WTC11 (cell line): ENCODE data around the gene ABTB2. TPM values are rescaled to one million over a fixed set of nuclear protein-coding genes. Genes with fewer than 3 reads are reported as not detected.
A peak's percentile ranks its signal among the peaks of the same experiment; 100 is the strongest.

Experiments
- ATAC-seq: fragments of 200-7000 bp; cut with Tn5 transposase; 2 replicates; pipeline ENCODE4 v1.10.0; 2021; ENCODE audit warnings: mild to moderate bottlenecking, moderate library complexity
- CTCF ChIA-PET: fragments of 300-600 bp; sonication (Branson Sonifier 250); formaldehyde crosslinking; loops from one replicate; lab custom pipeline; 2021; ENCODE audit warnings: antibody characterized with exemption; lab: Charles Lee
- POLR2A ChIA-PET: fragments of 350-600 bp; sonication (Branson Sonifier 250); formaldehyde crosslinking; loops from one replicate; lab custom pipeline; 2021; ENCODE audit warnings: antibody characterized with exemption; lab: Charles Lee
- DNase-seq: peaks from one replicate; pipeline ENCODE4 v3.0.0; 2021; ENCODE audit warnings: low spot score
- H3K27ac Mint-ChIP-seq: 2 replicates; pipeline ENCODE4 v1.8.0; 2021; ENCODE audit warnings: mixed read lengths
- H3K27me3 Mint-ChIP-seq: 2 replicates; pipeline ENCODE4 v1.8.0; 2021; ENCODE audit warnings: low read depth, mild to moderate bottlenecking, moderate library complexity, mixed read lengths
- H3K36me3 Mint-ChIP-seq: 2 replicates; pipeline ENCODE4 v1.8.0; 2021; ENCODE audit warnings: mixed read lengths
- H3K4me1 Mint-ChIP-seq: 2 replicates; pipeline ENCODE4 v1.8.0; 2022; ENCODE audit warnings: mixed read lengths
- H3K4me3 Mint-ChIP-seq: 2 replicates; pipeline ENCODE4 v1.8.0; 2021; ENCODE audit warnings: mild to moderate bottlenecking, moderate library complexity, mixed read lengths
- H3K9me3 Mint-ChIP-seq: 2 replicates; pipeline ENCODE4 v1.8.0; 2021; ENCODE audit warnings: mixed read lengths
- CREB1 ChIP-seq: sonication (generic); formaldehyde crosslinking; IDR thresholded peaks from 2 replicates; pipeline ENCODE4 v1.8.0; 2023; ENCODE audit warnings: mild to moderate bottlenecking, missing genetic modification reagents
- ELF4 ChIP-seq: sonication (generic); formaldehyde crosslinking; IDR thresholded peaks from 2 replicates; pipeline ENCODE4 v1.8.1; 2022; ENCODE audit warnings: low read depth, mild to moderate bottlenecking, moderate library complexity, missing genetic modification reagents
- JUN ChIP-seq: sonication (generic); formaldehyde crosslinking; IDR thresholded peaks from 2 replicates; pipeline ENCODE4 v1.8.0; 2023; ENCODE audit warnings: mild to moderate bottlenecking, missing genetic modification reagents
- MXD4 ChIP-seq: fragments of 250-450 bp; sonication (Bioruptor Pico); IDR thresholded peaks from 2 replicates; pipeline ENCODE4 v1.8.0; 2021; ENCODE audit warnings: mild to moderate bottlenecking, moderate library complexity, borderline replicate concordance
- NR2C2 ChIP-seq: sonication (generic); formaldehyde crosslinking; IDR thresholded peaks from 2 replicates; pipeline ENCODE4 v1.8.0; 2022; ENCODE audit warnings: mild to moderate bottlenecking, missing genetic modification reagents
- PRRX2 ChIP-seq: fragments of 250-450 bp; sonication (Bioruptor Pico); IDR thresholded peaks from 2 replicates; pipeline ENCODE4 v1.8.0; 2021; ENCODE audit warnings: mild to moderate bottlenecking
- SP1 ChIP-seq: sonication (generic); formaldehyde crosslinking; conservative IDR thresholded peaks from 2 replicates; pipeline ENCODE4 v1.8.1; 2022; ENCODE audit warnings: missing genetic modification reagents
- ZNF416 ChIP-seq: fragments of 250-450 bp; sonication (Bioruptor Pico); IDR thresholded peaks from 2 replicates; pipeline ENCODE4 v1.9.0; 2021; ENCODE audit warnings: mild to moderate bottlenecking, inconsistent platforms
- total RNA-seq: library from RNA; stranded (reverse); gene quantifications from 3 replicates; pipeline ENCODE4 v1.2.3, GENCODE V29; 2021
- TF ChIP-seq, protein P1 (sequence below): sonication (generic); formaldehyde crosslinking; IDR thresholded peaks from 2 replicates; pipeline ENCODE4 v1.8.1; 2023; ENCODE audit warnings: mild to moderate bottlenecking, missing genetic modification reagents
- TF ChIP-seq, protein P2 (sequence below): sonication (generic); formaldehyde crosslinking; IDR thresholded peaks from 2 replicates; pipeline ENCODE4 v1.8.1; 2022; ENCODE audit warnings: missing genetic modification reagents, borderline replicate concordance
- TF ChIP-seq, protein P3 (sequence below): fragments of 250-450 bp; sonication (Bioruptor Pico); IDR thresholded peaks from 2 replicates; pipeline ENCODE4 v1.8.0; 2021; ENCODE audit warnings: mild to moderate bottlenecking
- TF ChIP-seq, protein P4 (sequence below): sonication (generic); formaldehyde crosslinking; IDR thresholded peaks from 2 replicates; pipeline ENCODE4 v1.8.0; 2023; ENCODE audit warnings: missing genetic modification reagents
- TF ChIP-seq, protein P5 (sequence below): sonication (generic); formaldehyde crosslinking; conservative IDR thresholded peaks from 2 replicates; pipeline ENCODE4 v1.8.1; 2022; ENCODE audit warnings: mild to moderate bottlenecking, missing genetic modification reagents
- TF ChIP-seq, protein P6 (sequence below): sonication (generic); formaldehyde crosslinking; IDR thresholded peaks from 2 replicates; pipeline ENCODE4 v1.8.0; 2022; ENCODE audit warnings: mild to moderate bottlenecking, missing genetic modification reagents
- TF ChIP-seq, protein P7 (sequence below): sonication (generic); formaldehyde crosslinking; IDR thresholded peaks from 2 replicates; pipeline ENCODE4 v1.8.0; 2022; ENCODE audit warnings: mild to moderate bottlenecking, missing genetic modification reagents
- TF ChIP-seq, protein P8 (sequence below): sonication (generic); formaldehyde crosslinking; IDR thresholded peaks from 2 replicates; pipeline ENCODE4 v1.8.1; 2023; ENCODE audit warnings: mild to moderate bottlenecking, missing genetic modification reagents, moderate library complexity
- TF ChIP-seq, protein P9 (sequence below): sonication (generic); formaldehyde crosslinking; IDR thresholded peaks from 2 replicates; pipeline ENCODE4 v1.8.1; 2022; ENCODE audit warnings: mild to moderate bottlenecking, moderate library complexity, missing genetic modification reagents

ABTB2 gene
- total RNA-seq, 1 experiment from 2014 or later: 12.8 TPM

DNA sequence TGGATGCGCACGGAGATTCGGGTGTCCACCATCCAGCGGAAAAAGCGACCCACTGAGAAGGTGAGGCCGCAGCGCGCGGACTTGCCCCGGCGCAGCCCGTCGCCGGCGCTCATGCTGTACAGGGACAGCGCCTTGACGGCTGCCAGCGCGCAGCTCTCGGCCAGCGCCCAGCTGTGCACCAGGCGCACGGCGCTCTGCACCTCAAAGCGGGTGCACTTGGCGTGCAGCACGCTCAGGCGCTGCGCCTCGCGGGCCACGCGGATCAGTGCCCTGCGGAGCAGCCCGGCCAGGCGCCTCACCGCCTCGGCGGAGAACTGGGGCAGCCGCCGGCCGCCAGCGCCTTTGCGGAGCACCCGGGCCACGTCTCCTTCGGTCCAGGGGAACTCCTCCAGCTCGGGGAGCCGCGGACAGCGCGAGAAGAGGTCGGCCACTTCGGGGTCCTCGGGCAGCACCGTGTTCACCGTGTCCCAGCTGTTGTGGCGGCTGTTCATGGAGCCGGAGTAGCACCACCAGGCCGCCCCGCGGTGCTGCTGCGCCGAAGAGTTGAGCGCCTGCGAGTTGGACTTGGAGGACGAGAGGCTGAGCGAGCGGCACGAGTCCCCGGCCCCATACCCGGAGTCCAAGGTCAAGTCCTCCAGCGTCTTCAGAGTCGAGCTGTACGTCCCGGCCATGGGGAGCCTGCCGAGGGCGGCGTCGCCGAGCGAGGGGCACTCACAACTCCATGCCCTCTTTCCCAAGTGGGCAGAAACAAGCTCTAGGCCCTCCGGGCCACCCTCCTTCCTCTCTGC is 703 bp downstream of the ABTB2 start (continued):
- TF ChIP-seq, protein P1, sequence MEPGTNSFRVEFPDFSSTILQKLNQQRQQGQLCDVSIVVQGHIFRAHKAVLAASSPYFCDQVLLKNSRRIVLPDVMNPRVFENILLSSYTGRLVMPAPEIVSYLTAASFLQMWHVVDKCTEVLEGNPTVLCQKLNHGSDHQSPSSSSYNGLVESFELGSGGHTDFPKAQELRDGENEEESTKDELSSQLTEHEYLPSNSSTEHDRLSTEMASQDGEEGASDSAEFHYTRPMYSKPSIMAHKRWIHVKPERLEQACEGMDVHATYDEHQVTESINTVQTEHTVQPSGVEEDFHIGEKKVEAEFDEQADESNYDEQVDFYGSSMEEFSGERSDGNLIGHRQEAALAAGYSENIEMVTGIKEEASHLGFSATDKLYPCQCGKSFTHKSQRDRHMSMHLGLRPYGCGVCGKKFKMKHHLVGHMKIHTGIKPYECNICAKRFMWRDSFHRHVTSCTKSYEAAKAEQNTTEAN (CRISPR knock-in tag): no peak
- no peak for TF ChIP-seq PRRX2 (CRISPR knock-in tag)
- no peak for TF ChIP-seq CREB1 (CRISPR knock-in tag)
- TF ChIP-seq MXD4 (CRISPR knock-in tag): no peak
- TF ChIP-seq, protein P2, sequence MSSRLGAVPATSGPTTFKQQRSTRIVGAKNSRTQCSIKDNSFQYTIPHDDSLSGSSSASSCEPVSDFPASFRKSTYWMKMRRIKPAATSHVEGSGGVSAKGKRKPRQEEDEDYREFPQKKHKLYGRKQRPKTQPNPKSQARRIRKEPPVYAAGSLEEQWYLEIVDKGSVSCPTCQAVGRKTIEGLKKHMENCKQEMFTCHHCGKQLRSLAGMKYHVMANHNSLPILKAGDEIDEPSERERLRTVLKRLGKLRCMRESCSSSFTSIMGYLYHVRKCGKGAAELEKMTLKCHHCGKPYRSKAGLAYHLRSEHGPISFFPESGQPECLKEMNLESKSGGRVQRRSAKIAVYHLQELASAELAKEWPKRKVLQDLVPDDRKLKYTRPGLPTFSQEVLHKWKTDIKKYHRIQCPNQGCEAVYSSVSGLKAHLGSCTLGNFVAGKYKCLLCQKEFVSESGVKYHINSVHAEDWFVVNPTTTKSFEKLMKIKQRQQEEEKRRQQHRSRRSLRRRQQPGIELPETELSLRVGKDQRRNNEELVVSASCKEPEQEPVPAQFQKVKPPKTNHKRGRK (CRISPR knock-in tag): no peak
- no peak for TF ChIP-seq ELF4 (CRISPR knock-in tag)
- TF ChIP-seq, protein P3, sequence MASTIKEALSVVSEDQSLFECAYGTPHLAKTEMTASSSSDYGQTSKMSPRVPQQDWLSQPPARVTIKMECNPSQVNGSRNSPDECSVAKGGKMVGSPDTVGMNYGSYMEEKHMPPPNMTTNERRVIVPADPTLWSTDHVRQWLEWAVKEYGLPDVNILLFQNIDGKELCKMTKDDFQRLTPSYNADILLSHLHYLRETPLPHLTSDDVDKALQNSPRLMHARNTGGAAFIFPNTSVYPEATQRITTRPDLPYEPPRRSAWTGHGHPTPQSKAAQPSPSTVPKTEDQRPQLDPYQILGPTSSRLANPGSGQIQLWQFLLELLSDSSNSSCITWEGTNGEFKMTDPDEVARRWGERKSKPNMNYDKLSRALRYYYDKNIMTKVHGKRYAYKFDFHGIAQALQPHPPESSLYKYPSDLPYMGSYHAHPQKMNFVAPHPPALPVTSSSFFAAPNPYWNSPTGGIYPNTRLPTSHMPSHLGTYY: no peak
- no peak for TF ChIP-seq NR2C2 (CRISPR knock-in tag)
- TF ChIP-seq JUN: no peak
- TF ChIP-seq, protein P4, sequence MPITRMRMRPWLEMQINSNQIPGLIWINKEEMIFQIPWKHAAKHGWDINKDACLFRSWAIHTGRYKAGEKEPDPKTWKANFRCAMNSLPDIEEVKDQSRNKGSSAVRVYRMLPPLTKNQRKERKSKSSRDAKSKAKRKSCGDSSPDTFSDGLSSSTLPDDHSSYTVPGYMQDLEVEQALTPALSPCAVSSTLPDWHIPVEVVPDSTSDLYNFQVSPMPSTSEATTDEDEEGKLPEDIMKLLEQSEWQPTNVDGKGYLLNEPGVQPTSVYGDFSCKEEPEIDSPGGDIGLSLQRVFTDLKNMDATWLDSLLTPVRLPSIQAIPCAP (CRISPR knock-in tag): no peak
- TF ChIP-seq, protein P5, sequence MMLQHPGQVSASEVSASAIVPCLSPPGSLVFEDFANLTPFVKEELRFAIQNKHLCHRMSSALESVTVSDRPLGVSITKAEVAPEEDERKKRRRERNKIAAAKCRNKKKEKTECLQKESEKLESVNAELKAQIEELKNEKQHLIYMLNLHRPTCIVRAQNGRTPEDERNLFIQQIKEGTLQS (CRISPR knock-in tag): no peak
- TF ChIP-seq SP1 (CRISPR knock-in tag): no peak
- TF ChIP-seq, protein P6, sequence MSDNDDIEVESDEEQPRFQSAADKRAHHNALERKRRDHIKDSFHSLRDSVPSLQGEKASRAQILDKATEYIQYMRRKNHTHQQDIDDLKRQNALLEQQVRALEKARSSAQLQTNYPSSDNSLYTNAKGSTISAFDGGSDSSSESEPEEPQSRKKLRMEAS (CRISPR knock-in tag): peak; percentile 70; the same call in 1 of the 2 replicates
- TF ChIP-seq, protein P7, sequence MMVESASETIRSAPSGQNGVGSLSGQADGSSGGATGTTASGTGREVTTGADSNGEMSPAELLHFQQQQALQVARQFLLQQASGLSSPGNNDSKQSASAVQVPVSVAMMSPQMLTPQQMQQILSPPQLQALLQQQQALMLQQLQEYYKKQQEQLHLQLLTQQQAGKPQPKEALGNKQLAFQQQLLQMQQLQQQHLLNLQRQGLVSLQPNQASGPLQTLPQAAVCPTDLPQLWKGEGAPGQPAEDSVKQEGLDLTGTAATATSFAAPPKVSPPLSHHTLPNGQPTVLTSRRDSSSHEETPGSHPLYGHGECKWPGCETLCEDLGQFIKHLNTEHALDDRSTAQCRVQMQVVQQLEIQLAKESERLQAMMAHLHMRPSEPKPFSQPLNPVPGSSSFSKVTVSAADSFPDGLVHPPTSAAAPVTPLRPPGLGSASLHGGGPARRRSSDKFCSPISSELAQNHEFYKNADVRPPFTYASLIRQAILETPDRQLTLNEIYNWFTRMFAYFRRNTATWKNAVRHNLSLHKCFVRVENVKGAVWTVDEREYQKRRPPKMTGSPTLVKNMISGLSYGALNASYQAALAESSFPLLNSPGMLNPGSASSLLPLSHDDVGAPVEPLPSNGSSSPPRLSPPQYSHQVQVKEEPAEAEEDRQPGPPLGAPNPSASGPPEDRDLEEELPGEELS (CRISPR knock-in tag): peak; percentile 64; the same call in 1 of the 2 replicates
- TF ChIP-seq, protein P8, sequence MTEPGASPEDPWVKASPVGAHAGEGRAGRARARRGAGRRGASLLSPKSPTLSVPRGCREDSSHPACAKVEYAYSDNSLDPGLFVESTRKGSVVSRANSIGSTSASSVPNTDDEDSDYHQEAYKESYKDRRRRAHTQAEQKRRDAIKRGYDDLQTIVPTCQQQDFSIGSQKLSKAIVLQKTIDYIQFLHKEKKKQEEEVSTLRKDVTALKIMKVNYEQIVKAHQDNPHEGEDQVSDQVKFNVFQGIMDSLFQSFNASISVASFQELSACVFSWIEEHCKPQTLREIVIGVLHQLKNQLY: 0 out of 2 replicates have a peak, but pooled peaks have one; percentile 9

DNA sequence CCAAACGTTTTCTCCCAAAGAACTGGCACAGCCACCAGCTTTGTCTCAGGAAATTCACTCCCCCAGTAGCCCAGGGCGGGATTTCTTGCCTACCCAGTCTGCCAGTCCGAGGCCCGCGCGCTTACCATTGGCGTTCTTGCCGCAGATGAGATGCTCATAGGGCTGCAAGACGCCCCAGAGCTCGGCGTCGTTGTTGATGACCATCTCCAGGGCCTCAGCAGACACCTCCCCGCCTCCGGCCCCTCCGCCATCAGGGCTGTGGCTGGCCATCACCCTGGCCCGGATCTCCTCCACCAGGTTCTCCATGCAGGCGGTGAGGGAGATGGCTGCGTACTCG is 1.3 kb downstream of the ABTB2 start:
- POLR2A ChIA-PET: interaction anchor here (1.6 to 3.5 kb wide), 4 partner anchors 122 to 182 kb away, joined by 7 to 33 read pairs (median 10); no protein-coding TSS in a partner anchor
- H3K27ac Mint-ChIP-seq: no peak overlapping the region
- peaks cover 23% of the 10 kb centered on the region for H3K4me1 Mint-ChIP-seq
- H3K36me3 Mint-ChIP-seq: no peaks in the 10 kb centered on the region
- H3K4me3 Mint-ChIP-seq: peak overlapping the region; percentile 66
- no peak for TF ChIP-seq ZNF416 (CRISPR knock-in tag)
- TF ChIP-seq, protein P8: 0 out of 2 replicates have a peak, but pooled peaks have one; percentile 25
- TF ChIP-seq, protein P9, sequence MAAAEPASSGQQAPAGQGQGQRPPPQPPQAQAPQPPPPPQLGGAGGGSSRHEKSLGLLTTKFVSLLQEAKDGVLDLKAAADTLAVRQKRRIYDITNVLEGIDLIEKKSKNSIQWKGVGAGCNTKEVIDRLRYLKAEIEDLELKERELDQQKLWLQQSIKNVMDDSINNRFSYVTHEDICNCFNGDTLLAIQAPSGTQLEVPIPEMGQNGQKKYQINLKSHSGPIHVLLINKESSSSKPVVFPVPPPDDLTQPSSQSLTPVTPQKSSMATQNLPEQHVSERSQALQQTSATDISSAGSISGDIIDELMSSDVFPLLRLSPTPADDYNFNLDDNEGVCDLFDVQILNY (CRISPR knock-in tag): 0 out of 2 replicates have a peak, but pooled peaks have one; percentile 40
- peak; percentile 29 for DNase-seq
- H3K27me3 Mint-ChIP-seq: peaks cover 42% of the 10 kb centered on the region
- peak; percentile 1; the same call in 1 of the 2 replicates for ATAC-seq
- no peaks in the 10 kb centered on the region for H3K9me3 Mint-ChIP-seq
- CTCF ChIA-PET: interaction anchor here (0.5 to 6.0 kb wide), 25 partner anchors 9 to 1465 kb away, joined by 3 to 236 read pairs (median 4); no protein-coding TSS in a partner anchor
